Myocyte (in vitro differentiated cells): ENCODE measurements around the gene NHERF2. TPM values are rescaled to one million over a fixed set of nuclear protein-coding genes. Genes with fewer than 3 reads are reported as not detected.
"Not testable (repeated sequence)": the region's sequence is repeated elsewhere in the genome, so short reads cannot be mapped to it uniquely, and the experiment has no call there.

ENCODE experiments used
- DNase-seq: peaks from one replicate; pipeline ENCODE4 v3.0.0-alpha.2; 2012; ENCODE audit warnings: low read depth
- total RNA-seq: library from RNA; depleted of rRNA; stranded (reverse); fragments of >200 nt; gene quantifications from 2 replicates; pipeline ENCODE4 v1.2.3, GENCODE V29; 2014

The NHERF2 gene
- total RNA-seq, 1 donor from 2014 or later = 38.1 TPM

- DNase-seq = no peak
Measured at GRCh38 chr16:2025251-2025650, 1.5 kb upstream of the NHERF2 start.

- DNase-seq = no peak
Measured at GRCh38 chr16:2025878-2026460, 733 bp upstream of the NHERF2 start.

GRCh38 chr16:2027024-2028010 lies 615 bp downstream of the NHERF2 start:
- no peak for DNase-seq

- no peak for DNase-seq
Measured at GRCh38 chr16:2028146-2028545, 1.4 kb downstream of the NHERF2 start.

DNA sequence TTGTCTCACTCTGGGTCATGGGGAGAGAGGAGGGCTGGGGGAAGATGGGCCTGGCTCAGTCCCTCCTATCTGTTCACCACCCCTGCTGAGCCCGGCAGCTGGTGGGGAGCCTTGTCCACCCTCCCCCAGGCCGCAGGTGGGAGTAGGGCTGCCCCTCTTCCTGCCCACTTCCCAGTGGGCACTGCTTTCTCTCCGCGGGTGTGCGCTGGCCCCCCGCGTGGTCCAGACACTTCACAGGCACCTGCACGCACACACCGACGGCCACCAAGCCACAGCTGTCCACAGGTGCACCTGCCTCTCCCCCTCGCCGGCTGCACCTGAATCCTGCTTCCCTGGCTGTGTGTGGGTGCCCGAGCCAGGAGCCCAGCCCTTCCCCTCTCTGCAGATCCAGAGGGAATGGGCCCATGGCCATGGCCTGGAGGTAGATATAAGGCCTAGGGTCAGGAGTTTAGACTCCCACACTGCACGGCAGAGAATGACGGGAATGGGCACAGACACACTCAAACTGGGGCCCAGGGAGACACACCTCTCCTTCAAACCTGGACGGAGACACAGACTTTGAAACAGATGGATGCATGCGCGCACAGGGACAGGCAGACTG lies 2.0 kb downstream of the NHERF2 start:
- DNase-seq = no peak

- DNase-seq = no peak
Measured at GRCh38 chr16:2029350-2029749, 2.6 kb downstream of the NHERF2 start.

DNA sequence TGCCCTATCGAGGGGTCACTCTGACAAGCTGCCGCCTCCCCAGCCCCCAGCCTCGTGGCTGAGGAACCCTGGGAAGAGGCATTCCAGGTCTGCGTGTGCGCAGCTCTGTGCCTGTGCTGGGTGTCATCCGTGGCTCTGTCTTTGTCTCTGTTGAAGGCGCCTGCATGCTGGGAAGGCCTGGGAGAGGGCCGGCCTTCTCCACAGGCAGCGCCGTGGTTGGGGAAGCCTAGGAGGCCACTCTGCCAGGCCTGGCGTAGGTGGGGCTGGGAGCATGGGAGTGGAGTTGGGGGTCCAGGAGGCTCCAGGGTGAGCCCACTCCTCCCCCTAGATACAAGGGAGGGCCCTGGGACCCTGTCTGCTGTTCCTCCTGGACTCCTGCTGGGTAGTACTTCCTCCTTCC lies 3.3 kb downstream of the NHERF2 start:
- DNase-seq = no peak

GRCh38 chr16:2031081-2031577 lies 4.4 kb downstream of the NHERF2 start:
- no peak for DNase-seq

- DNase-seq = no peak
Measured at GRCh38 chr16:2032285-2033056, 5.8 kb downstream of the NHERF2 start.

GRCh38 chr16:2033057-2033908 lies 6.6 kb downstream of the NHERF2 start:
- peak; percentile 48 for DNase-seq

- not testable (repeated sequence) for DNase-seq
Measured at GRCh38 chr16:2033909-2034695, 7.4 kb downstream of the NHERF2 start.

- no peak for DNase-seq
Measured at GRCh38 chr16:2034696-2035430, 8.2 kb downstream of the NHERF2 start.

DNA sequence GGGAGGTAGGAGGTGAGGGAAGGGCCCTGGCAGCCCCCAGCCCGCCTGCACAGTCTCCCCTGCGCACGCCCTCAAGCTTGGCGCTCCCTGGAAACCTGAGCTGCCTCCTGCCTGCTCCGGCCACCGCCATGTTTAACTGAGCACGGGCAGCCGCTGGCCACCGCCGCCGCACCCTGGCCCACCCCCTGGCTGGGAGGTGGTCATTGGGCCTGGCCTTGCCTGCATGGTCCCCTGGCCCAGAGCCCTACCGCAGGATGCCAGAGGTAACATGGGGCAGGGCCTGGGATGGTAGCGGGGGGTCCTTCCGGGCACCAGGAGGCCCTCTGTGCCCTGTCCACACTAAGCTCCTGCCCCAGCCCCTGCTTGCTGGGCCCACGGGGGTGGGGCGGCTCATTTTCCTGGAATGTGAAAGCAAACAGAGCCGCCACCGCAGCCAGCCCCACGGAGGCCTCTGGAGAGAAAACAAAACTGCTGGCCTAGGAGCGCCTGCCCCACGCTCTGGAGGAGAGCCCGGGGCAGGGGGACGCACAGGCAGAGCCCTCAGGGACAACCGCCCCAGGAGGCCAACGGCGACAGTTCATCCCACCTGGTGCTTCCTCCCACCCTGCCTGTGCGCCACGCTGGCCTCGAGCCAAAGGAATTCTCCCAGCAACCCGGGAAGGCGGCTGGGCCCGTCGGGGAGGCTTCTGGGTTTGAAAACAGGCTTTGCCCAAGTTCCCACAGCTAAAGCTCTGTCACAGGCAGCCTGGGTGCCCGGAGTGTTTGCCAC lies 8.9 kb downstream of the NHERF2 start:
- DNase-seq = peak; percentile 78

GRCh38 chr16:2036200-2036966 lies 9.7 kb downstream of the NHERF2 start:
- DNase-seq = no peak

DNA sequence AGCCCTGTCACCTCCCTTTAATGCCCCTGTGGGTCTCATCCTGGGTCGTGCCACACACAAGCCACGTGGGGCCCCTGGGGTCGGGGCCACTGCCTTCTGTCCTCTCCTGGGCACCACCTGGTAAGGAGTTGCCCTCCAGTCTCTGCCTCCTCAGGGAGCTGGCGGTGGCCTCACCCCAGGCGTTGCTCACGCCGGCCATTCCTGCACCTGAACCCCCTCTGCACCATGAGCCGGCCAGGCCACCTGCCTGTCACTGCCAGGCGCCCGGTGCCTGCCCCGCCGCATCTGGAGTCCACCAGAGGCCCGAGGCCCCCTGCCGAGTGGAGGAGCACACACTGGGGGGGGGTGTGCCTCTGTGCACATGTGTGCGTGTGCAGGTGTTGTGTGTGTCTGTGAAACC lies 10.4 kb downstream of the NHERF2 start:
- DNase-seq = no peak

- no peak for DNase-seq
Measured at GRCh38 chr16:2037647-2038381, 11.1 kb downstream of the NHERF2 start.
